NCI-H345 (cell line): ENCODE results near the gene CDC45.

Experiments
- DNase-seq: peaks from one replicate; lab custom pipeline; 2025; lab: John Stamatoyannopoulos, UW

The CDC45 gene

DNA sequence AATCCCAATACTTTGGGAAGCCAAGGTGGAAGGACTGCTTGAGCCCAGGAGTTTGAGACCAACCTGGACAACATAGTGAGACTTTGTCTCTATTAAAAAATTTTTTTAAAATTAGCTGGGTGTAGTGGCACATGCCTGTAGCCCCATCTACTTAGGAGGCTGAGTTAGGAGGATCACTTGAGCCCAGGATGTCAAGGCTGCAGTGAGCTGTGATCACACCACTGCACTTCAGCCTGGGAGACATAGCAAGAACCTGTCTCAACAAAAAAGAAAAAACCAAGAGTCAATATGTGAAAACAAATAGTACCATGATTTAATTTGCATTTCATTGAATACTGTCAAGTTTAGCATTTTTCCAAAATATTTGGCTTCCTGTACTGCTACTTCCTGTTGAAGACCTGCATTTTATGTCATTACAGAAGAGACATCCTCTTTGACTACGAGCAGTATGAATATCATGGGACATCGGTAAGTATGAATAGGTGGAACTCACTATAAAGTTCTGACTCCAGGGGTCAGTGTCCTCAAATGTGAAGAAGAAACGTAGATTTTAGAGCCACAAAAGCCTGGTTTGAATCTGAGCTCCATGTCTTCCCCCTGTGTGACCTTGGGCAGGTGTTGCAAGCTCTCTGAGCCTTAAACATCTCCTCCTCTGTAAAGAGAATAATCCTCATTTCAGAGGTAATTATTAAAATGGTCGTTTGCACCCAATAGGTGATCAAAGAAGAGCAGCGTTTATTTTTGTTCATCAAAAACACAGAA is 16.0 kb downstream of the CDC45 start:
- DNase-seq = no peak

DNA sequence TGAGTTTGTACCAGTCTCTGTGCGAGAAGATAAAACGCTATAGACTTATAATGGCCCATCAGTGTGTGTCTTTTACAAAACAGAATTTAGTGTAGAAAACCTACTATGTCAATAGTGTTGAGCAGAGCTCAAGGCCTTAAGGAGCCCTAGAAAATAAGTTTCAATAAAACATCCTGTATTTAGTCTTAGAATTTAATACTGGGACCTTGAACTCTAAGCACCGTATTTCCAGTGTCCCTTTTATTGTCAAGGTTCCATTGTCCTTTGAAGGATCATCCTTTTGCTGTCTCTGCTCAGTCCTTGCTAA is 16.6 kb downstream of the CDC45 start:
- no peak for DNase-seq

DNA sequence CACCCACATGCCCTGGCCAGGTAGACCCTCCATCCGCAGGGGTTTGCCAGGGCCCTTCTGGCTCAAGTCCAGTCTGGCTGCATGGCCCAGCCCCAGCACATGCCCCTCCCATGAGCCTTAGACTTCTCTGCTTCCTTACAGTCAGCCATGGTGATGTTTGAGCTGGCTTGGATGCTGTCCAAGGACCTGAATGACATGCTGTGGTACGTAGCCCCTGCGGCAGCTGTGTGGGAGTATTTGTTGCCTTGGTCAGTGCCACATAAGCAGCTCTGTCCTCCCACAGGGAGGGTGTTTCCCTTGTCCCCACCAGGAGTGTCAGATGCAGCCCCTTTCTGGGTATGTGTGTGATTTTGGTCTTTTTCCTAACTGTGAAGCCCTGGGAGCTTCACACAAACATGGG is 17.5 kb downstream of the CDC45 start:
- no peak for DNase-seq

DNA sequence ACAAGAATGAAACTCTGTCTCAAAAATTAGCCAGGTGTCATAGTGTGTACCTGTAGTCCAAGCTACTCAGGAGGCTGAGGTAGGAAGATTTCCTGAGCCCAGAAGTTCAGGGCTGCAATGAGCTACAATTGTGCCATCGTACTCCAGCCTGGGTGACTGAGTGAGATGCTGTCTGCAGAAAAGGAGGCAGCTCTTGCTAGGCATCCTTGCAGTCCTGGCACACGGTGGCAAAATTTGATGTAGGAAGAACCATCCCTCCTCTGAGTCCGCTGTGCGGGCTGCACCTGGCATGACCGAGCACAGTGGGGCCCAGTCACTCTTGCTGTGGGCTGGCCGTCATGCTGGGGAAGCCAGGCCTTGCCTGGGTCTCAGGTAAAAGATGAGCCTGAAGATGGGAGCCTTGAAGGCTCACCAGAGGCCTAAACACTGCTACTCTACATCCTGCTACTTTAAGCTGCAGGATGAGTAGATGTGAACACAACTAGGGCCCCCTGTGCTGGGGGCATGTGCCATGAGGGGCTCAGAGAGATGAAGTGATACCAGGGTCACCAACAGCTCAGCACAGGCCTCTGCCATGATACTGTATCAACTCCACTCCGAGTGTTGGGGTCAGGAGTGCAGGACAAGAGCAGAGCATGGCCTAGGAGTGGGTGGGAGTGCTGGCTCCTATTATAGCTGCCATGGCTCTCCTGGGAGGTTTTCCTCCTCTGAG is 18.6 kb downstream of the CDC45 start:
- no peak for DNase-seq

DNA sequence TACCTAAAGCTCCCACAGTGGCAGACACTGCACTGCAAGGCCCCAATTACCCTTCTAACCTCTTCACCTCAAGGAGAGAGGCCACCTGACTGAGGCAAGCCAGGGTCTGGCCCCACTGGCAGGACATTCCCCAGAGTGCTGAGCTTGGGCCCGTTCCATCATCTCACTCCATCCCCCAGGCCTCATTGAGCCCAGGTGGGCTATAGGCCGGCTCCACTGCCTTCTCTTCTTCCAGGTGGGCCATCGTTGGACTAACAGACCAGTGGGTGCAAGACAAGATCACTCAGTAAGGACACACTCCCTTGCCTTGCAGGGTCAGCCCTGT is 19.1 kb downstream of the CDC45 start:
- DNase-seq = no peak

DNA sequence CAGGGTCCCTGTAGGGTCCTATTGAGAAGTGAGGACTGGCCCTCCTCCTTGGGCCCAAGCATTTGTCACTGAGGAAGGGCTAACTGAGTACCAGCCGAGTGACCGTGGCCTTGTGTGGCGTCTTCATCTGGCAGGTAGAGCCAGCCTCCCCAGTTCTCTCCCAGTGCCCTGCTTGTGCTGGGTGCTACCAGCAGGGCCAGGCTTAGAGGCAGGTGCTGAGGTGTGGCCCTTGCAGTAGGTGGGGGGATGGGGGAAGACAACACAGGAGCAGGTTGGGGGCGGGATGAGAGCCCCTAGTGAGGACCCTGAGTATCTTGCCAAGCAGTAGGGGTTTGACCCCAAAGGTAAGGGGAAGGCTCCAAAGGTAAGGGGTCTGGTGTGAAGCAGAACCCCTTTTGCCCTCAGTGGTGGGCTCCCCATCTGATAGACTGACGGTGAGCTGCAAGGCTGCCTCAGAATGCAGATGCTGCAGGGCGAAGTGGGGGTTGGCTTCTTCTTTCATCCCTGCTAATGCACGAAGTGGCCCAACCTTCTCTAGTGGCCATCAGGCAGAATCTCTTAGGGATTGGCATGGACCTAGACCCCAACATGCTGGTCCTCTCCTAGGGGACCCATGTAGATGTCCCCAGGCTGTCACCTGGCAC is 19.6 kb downstream of the CDC45 start:
- no peak for DNase-seq

DNA sequence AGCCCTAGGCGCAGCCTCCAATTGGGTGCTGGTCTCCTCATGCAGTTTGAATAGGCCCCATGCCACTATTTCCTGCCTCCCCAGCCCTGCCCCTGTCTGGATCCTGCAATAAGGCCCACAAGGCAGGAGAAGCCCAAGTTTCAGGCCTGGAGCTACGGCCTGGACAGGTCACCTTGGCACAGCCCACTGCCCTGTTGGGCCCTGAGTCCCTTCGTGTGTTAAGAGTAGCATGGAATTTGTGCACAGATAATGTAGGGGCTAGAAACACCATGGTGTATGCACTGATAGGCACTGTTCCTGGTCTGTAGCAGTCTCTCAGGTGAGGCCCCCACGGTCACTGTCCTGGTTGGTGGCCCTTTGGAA is 20.1 kb downstream of the CDC45 start:
- no peak for DNase-seq

DNA sequence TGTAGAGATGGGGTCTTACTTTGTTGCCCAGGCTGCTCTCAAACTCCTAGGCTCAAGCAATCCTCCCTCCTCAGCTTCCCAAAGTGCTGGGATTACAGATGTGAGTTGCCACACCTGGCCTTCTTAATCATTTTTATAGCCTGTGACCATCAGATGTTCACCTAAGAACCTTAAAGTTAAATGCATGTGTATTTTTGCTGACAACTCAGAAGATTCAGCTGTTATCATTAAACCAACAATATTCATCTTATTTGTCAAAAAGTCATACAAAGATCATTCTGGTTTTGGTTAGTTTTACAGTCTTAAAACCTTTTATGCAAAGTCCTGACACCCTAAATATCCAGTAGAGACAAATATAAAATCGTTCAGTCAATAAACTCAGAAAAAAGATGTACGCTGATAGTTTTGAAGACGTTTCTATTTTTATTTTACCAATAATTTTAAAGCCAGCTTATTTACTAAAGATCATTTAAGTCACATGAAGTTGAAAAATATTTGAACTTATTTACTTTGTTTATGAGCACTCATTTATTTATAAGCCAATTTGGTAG is 22.3 kb downstream of the CDC45 start:
- DNase-seq = no peak

DNA sequence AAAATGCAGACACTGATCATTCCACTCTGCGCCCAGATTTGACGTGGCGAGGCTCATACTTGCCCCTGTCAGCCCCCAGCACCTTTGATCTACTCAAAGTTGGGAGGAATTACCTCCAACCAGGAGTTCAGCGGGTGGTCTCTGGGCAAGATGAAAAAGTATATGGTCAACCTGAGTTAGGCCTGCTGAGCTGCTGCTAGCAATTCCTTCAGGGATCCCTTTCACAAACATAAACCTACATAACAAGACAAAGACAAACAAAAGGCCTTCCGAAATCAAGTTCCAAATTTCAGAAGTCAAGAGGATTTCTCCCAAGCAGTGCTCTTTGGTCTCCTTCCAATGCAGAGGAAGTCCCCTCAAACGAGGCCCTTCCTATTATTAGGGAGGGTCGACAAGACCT is 23.6 kb downstream of the CDC45 start:
- no peak for DNase-seq

DNA sequence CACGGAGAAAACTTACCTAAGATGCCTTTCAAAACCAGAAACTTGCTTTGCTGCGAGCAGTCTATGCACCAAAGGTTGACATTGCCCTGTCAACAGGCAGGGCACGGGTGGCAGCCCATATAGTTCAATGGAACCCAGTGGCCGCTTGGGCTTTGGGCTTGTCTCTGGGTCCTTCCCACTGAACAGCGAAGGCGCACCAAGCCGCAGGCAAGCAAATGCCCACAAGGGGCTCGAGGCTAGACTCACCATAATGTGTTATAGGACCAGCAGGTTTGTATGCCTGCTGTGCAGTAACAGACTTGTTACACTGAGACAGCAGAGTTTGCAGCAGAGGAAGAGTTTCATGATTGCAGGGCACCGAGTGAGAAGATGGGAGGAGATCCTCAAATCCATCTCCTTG is 24.1 kb downstream of the CDC45 start:
- no peak for DNase-seq

DNA sequence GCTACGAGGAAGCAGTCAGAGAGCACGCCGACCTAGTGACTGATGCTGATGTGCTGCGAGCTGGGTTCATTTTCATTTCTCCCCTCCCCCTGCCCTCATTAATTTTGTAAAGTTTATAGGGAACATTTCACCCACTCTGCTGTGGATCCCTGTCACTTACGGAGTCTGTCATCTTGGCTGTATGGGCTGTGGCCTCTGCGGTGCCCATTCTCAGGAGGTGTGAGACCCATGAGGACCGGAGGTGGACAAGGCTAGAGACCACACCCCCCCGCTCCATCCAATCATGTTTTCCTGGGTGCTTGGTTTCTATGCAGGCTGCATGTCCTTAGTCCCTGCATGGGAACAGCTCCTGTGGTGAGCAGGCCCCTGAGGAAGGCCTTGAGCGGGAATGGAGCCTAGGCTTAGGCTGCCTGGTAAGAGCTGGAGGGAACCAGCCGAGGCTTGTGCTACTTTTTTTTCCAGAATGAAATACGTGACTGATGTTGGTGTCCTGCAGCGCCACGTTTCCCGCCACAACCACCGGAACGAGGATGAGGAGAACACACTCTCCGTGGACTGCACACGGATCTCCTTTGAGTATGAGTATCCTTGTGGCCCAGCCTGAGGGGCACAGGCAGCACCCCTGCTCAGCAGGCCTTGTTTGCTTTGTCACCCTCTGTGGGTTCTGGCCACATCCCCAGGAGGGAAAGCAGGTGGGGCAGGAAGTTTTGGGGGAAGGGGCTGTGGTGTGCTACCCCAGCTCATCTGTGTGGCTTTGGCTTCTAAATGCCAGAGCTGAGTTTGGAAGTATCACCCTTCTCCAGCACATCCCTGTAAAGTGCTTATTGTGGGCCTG is 25.4 kb downstream of the CDC45 start:
- no peak for DNase-seq

DNA sequence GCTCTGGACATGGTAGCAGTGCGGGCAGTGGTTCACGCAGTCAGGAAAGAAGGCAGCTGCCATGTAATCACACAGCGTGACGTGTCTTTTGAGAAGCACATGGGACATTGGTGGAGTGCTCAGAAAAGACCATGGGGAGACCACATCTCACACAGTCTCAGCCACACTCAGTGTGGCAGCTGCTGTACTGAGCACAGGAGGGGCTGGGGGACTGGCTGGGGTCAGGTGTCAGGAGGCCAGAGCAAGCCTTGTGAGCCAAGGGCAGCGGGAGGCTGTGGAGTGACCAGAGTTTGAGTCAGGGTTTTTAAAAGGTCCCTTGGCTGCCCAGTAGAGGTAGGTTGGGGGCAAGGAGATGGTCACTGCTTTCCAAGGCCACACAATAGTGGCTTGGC is 26.0 kb downstream of the CDC45 start:
- DNase-seq = no peak

DNA sequence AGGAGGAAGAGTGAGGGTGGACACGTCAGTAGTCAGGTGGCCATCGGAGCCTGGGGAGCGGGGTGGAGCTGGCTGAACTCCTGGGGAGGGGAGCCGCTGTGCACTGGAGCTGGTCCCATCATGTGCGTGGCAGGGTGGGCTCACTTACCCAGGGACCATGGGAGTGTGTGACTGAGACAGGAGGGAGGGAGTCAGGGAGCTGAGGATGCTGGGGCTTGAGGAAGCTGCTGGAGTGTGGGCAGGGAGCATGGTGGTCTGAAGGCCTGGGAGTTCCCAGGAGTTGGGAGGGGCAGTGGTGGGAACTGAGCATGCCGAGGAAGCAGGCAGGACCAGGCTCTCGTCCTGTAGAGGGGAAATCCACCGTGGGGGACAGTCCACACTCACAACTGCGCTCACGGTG is 26.5 kb downstream of the CDC45 start:
- no peak for DNase-seq

DNA sequence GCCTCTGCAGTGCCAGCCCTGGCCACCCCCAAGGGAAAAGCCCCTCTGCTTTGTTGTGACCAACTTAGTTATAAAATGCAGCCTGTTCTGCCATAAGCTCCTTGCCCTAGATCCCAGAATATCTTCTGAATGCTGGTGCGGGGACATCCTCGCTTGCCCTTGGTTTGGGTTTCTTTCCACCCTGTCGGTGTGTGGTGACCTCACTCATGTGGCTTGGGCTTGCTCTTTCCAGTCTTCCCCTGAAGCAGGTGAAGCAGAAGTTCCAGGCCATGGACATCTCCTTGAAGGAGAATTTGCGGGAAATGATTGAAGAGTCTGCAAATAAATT is 27.8 kb downstream of the CDC45 start:
- DNase-seq = no peak

DNA sequence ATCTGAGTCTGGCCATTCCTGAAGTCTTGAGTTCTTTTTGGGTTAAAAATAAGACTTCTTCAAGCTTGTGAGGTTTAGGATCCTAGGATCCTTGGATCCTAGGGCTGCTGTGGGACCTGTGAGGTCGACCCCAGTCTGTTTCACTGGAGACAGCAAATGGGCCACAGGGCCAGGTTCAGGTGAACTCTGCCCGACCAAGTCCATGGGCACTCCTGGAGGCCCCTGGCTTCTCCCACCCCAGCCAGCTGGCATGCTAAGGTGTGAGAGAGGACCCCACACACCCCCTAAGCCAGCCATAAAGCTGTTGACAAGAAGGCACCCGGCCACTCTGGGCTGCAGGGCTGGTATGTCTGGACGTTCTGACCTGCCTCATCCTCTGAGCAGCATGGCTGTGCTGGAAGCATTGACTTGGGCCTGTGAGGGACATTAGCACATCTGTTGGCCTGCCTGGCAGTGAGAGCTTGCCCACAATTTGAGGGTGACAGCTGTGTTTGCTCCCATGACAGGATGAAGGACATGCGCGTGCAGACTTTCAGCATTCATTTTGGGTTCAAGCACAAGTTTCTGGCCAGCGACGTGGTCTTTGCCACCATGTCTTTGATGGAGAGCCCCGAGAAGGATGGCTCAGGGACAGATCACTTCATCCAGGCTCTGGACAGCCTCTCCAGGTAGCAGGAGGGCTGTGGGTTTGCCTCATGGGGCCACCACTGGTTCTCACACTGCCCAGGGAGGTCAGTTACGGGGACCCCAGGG is 28.5 kb downstream of the CDC45 start:
- no peak for DNase-seq

DNA sequence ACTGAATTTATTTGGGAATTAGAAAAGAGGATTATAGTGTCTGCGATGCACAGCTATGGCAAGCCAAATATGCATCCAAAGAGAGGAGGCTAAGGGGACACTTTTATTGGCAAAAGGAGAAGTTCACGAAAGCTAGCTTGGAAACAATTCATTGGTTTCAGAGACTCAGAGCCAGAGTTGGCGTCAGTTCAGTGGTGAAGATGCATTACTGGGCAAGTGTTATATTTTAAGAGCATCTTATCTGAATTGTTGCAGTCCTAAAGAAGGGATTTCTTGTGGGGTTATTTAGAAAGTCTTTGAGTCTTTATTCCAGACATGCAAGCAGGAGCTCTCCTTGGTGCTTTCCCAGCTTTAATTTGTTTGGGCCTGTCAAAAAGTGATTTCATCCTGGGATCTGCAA is 29.5 kb downstream of the CDC45 start:
- no peak for DNase-seq

DNA sequence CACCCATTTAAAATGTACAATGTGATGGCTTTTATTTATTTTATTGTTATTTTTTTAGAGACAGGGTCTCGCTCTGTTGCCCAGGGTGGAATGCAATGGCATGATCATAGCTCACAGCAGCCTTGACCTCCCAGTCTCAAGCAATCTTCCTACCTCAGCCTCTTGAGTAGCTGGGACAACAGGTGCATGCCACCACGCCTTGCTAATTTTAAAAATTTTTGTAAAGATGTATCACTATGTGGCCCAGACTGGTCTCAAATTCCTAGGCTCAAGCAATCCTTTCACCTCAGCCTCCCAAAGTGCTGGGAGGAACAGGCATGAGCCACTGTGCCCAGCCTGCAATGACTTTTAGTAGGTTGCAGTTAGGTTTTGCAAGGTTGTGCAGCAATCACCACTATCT is 30.2 kb downstream of the CDC45 start:
- no peak for DNase-seq

DNA sequence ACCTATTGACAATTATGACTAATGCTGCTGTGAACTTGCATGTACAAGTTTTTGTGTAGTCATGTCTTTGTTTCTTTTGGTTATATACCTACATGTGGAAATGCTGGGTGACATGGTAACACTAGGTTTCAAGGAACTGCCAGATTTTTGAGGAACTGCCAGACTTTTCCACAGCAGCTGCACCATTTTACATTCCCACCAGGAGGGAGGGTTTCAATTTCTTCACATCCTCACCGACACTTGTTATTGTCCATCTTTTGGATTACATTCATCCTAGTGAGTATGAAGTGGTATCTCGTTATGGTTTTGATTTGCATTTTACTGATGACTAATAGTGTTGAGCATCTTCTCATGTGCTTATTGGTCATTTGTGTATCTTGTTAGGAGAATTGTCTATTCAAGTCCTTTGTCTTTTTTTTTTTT is 31.2 kb downstream of the CDC45 start:
- no peak for DNase-seq

DNA sequence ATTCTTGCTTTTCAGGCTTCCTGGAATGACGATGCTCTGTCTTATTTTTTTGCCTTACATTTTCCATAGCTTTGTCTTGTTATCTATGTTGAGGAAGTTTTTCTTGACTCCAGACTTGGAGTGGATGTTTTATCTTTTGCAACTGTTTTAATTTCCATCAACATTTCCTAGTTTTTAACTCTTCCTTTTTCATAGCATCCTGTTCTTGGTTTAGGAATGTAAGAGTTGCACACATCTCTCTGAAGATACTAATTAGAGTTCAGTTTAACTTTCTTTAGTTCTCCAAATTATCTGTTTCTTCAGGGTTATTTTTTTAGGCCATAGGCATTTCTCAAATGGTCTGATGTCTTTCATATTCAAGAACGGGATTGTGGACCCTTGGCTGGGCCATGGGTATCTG is 34.1 kb downstream of the CDC45 start:
- DNase-seq = no peak

DNA sequence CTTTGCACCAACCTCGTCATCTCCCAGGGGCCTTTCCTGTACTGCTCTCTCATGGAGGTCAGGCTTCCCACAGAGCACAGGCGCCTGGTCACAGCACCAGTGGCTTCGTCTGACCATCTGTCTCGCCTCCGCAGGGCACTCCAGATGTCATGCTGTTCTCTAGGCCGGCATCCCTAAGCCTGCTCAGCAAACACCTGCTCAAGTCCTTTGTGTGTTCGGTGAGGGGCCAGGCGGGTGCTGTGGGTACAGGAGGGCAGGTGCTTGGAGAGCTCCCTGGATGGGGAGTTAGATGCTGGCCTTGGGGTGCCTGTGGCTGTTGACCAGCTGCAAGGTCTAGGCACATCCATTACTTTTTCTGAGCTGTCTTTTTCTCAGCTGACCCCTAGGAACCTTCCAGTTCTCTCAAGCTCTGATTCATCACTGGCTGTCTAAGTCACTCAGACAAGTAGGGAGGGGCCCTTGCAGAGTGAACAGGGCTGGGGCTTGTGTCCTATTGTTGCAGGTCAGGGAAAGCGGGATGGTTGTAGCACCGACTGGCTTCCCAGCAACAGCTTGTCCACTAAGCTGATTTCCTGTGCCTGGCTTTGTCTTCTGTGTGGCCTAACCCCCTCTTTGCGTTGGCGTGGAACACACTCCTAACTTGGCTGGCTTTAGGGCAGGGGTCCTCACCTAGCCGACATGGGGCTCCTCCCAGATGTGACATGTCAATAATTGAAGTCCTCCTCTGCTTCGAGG is 35.3 kb downstream of the CDC45 start:
- peak; percentile 50 for DNase-seq

DNA sequence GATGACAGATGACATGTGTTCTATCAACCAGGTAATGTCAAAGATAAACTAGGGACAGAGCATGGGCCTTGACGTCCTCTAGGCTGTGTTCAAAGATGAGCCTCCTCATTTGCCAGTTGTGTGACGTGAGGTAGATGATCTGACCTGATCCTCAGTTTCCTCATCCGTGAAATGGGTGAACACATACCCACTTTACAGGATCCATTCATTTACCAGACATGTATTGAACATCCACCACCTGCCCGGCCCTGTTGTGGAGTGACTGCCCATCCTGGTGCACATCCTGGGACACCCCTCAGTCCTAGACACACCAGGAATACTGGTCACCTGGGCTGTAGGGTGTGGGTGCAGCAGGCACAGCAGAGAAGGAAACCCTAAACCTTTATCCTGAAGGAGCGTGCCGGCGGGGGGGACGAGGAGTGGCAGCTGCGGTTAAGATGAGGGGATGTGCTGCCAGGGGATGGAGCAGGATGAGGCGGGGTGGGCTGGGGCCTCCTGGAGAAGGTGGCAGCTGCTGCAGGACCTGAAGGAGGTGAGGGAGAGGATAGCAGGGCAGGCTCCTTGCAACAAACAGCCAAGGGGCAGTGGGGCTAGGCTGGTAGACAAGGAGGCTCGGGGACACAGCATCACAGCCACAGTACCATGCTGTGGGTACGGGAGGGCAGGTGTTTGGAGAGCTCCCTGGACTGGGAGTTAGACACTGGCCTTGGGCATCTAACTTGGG is 36.1 kb downstream of the CDC45 start:
- no peak for DNase-seq
